H1 (cell line): Measurements from ENCODE around the gene TAP2. TPM values are rescaled to one million over a fixed set of nuclear protein-coding genes. Genes with fewer than 3 reads are reported as not detected.

Experiments used
- CTCF ChIA-PET: fragments of 300-600 bp; sonication (Branson Sonifier 250); formaldehyde crosslinking; loops from one replicate; lab custom pipeline; 2021; ENCODE audit not compliant: partially characterized antibody; lab: Charles Lee
- POLR2A ChIA-PET: fragments of 300-600 bp; sonication (Branson Sonifier 250); formaldehyde crosslinking; loops from one replicate; lab custom pipeline; 2021; ENCODE audit warnings: inconsistent platforms; ENCODE audit not compliant: partially characterized antibody; lab: Charles Lee
- DNase-seq, 2 experiments: peaks; one replicate each; pipeline versions ENCODE4 v3.0.0 to v3.0.0-alpha.2; 2010 to 2022; ENCODE audit warnings: low spot score in 2 of 2, low read depth in 1 of 2, mixed read lengths in 1 of 2
- FAIRE-seq: peaks from 2 replicates; lab custom pipeline; 2011; peaks lifted over from hg19 to GRCh38; lab: Jason Lieb, UNC
- H2AFZ ChIP-seq: 2 replicates; pipeline ENCODE4 v1.8.1; 2012; ENCODE audit warnings: low read length, inconsistent platforms
- H2AK5ac ChIP-seq: 2 replicates; pipeline ENCODE4 v1.6.1; 2013; ENCODE audit warnings: low read depth, low read length
- H2BK120ac ChIP-seq: replicated peaks from 2 replicates; pipeline ENCODE3; 2013; ENCODE audit warnings: low read depth, low read length, inconsistent platforms
- H2BK12ac ChIP-seq: 2 replicates; pipeline ENCODE4 v1.6.1; 2013; ENCODE audit warnings: low read depth, low read length
- H2BK15ac ChIP-seq: 2 replicates; pipeline ENCODE4 v1.6.1; 2013; ENCODE audit warnings: low read length
- H2BK20ac ChIP-seq: 2 replicates; pipeline ENCODE4 v1.6.1; 2013; ENCODE audit warnings: low read length
- H2BK5ac ChIP-seq: 2 replicates; pipeline ENCODE4 v1.6.1; 2013; ENCODE audit warnings: low read depth, low read length
- H3K14ac ChIP-seq: 2 replicates; pipeline ENCODE4 v1.6.1; 2013; ENCODE audit warnings: inconsistent platforms; ENCODE audit not compliant: insufficient read length
- H3K18ac ChIP-seq: 2 replicates; pipeline ENCODE4 v1.6.1; 2013; ENCODE audit warnings: low read length; ENCODE audit errors: extremely low read depth
- H3K23ac ChIP-seq: 2 replicates; pipeline ENCODE4 v1.6.1; 2013; ENCODE audit warnings: inconsistent platforms; ENCODE audit not compliant: insufficient read length
- H3K23me2 ChIP-seq: 2 replicates; pipeline ENCODE4 v1.6.1; 2013; ENCODE audit warnings: low read depth, low read length
- H3K27ac ChIP-seq: 2 replicates; pipeline ENCODE4 v1.6.1; 2011; ENCODE audit warnings: low read depth, low read length, inconsistent platforms
- H3K27me3 ChIP-seq, 4 experiments: replicated peaks in 1 of 4; 1 replicate in 1 of 4; 2 replicates in 3 of 4; pipeline versions ENCODE4 v1.6.1 to v1.8.1; 2011 to 2013; ENCODE audit warnings: low read length in 3 of 4, mild to moderate bottlenecking in 3 of 4, inconsistent platforms in 2 of 4, mixed read lengths in 2 of 4, moderate library complexity in 1 of 4; ENCODE audit not compliant: control insufficient read depth in 3 of 4, insufficient read depth in 3 of 4; ENCODE audit errors: extremely low read depth in 1 of 4
- H3K36me3 ChIP-seq, 4 experiments: 2 replicates each; pipeline versions ENCODE4 v1.6.1 to v1.8.1; 2011 to 2013; ENCODE audit warnings: mild to moderate bottlenecking in 4 of 4, low read length in 3 of 4, moderate library complexity in 2 of 4, control low read depth in 1 of 4, inconsistent platforms in 1 of 4; ENCODE audit not compliant: insufficient read depth in 4 of 4, control insufficient read depth in 2 of 4
- H3K4ac ChIP-seq: replicated peaks from 2 replicates; pipeline ENCODE3; 2013; ENCODE audit warnings: low read length, low read depth, mixed read lengths, inconsistent platforms; ENCODE audit not compliant: insufficient read length
- H3K4me1 ChIP-seq, 4 experiments: replicated peaks in 1 of 4; 1 replicate in 1 of 4; 2 replicates in 3 of 4; pipeline versions ENCODE4 v1.6.1 to v1.8.1; 2011 to 2013; ENCODE audit warnings: low read length in 3 of 4, inconsistent platforms in 2 of 4, mixed read lengths in 1 of 4; ENCODE audit not compliant: insufficient read depth in 4 of 4, control insufficient read depth in 3 of 4
- H3K4me2 ChIP-seq, 2 experiments: 2 replicates each; pipeline versions ENCODE4 v1.6.1 to v1.8.1; 2011 to 2013; ENCODE audit warnings: low read depth in 2 of 2, low read length in 2 of 2, control low read depth in 1 of 2, inconsistent platforms in 1 of 2, mild to moderate bottlenecking in 1 of 2; ENCODE audit not compliant: insufficient read depth in 1 of 2
- H3K4me3 ChIP-seq, 4 experiments: fragments of 200-600, 300-600 bp in 1 of 4; sonication (generic), shearing (Covaris generic), sonication (Bioruptor Twin) in 1 of 4; 2 replicates each; pipeline versions ENCODE4 v1.5.1 to v1.8.1; 2011 to 2016; ENCODE audit warnings: low read length in 4 of 4, low read depth in 3 of 4, control low read depth in 2 of 4, inconsistent platforms in 2 of 4, mild to moderate bottlenecking in 2 of 4, mixed read lengths in 1 of 4, moderate library complexity in 1 of 4; ENCODE audit not compliant: insufficient read depth in 2 of 4; ENCODE audit errors: extremely low read depth in 1 of 4
- H3K56ac ChIP-seq: replicated peaks from 2 replicates; pipeline ENCODE3; 2013; ENCODE audit warnings: low read depth, mild to moderate bottlenecking, mixed read lengths, low read length, inconsistent platforms; ENCODE audit not compliant: insufficient read length
- H3K79me1 ChIP-seq: 2 replicates; pipeline ENCODE4 v1.6.1; 2013; ENCODE audit warnings: low read depth, low read length, control low read depth
- H3K79me2 ChIP-seq, 2 experiments: 2 replicates each; pipeline versions ENCODE4 v1.6.1 to v1.8.1; 2012 to 2013; ENCODE audit warnings: low read length in 2 of 2, mild to moderate bottlenecking in 2 of 2, inconsistent platforms in 1 of 2; ENCODE audit not compliant: insufficient read depth in 2 of 2, control insufficient read depth in 1 of 2
- H3K9ac ChIP-seq, 4 experiments: replicated peaks in 1 of 4; 1 replicate in 1 of 4; 2 replicates in 3 of 4; pipeline versions ENCODE4 v1.6.1 to v1.8.1; 2011 to 2013; ENCODE audit warnings: low read depth in 3 of 4, low read length in 3 of 4, control low read depth in 2 of 4, mild to moderate bottlenecking in 2 of 4, moderate library complexity in 2 of 4, inconsistent platforms in 1 of 4; ENCODE audit errors: extremely low read depth in 1 of 4
- H3K9me3 ChIP-seq, 2 experiments: 2 replicates each; pipeline versions ENCODE4 v1.6.1 to v1.8.1; 2012 to 2013; ENCODE audit warnings: mild to moderate bottlenecking in 2 of 2, moderate library complexity in 2 of 2, control low read depth in 1 of 2, inconsistent platforms in 1 of 2, low read depth in 1 of 2, low read length in 1 of 2, mixed read lengths in 1 of 2; ENCODE audit not compliant: insufficient read depth in 2 of 2
- H4K20me1 ChIP-seq, 2 experiments: replicated peaks in 1 of 2; 2 replicates each; pipeline versions ENCODE3 to v1.8.1; 2011 to 2013; ENCODE audit warnings: inconsistent platforms in 2 of 2, low read length in 2 of 2, mild to moderate bottlenecking in 1 of 2; ENCODE audit not compliant: insufficient read depth in 2 of 2, control insufficient read depth in 1 of 2
- H4K5ac ChIP-seq: 2 replicates; pipeline ENCODE4 v1.6.1; 2013; ENCODE audit warnings: low read length, low read depth, mixed read lengths, inconsistent platforms; ENCODE audit not compliant: insufficient read length
- H4K8ac ChIP-seq: 2 replicates; pipeline ENCODE4 v1.8.0; 2013; ENCODE audit warnings: mild to moderate bottlenecking, moderate library complexity, low read length, inconsistent platforms; ENCODE audit not compliant: insufficient read depth; ENCODE audit errors: extremely low read depth
- H4K91ac ChIP-seq: replicated peaks from 2 replicates; pipeline ENCODE3; 2013; ENCODE audit warnings: low read length, mixed read lengths, inconsistent platforms; ENCODE audit not compliant: insufficient read length
- BRCA1 ChIP-seq: IDR thresholded peaks from 2 replicates; pipeline ENCODE4 v1.6.1; 2012; ENCODE audit warnings: low read depth, low read length, improper control_type of control experiment
- E2F6 ChIP-seq: IDR thresholded peaks from 2 replicates; pipeline ENCODE4 v1.6.1; 2012; ENCODE audit warnings: inconsistent platforms
- EGR1 ChIP-seq: IDR thresholded peaks from 2 replicates; pipeline ENCODE4 v1.6.1; 2011; ENCODE audit warnings: low read depth, low read length, borderline replicate concordance
- EP300 ChIP-seq, 2 experiments: IDR thresholded peaks; 1 replicate in 1 of 2; 2 replicates in 1 of 2; pipeline ENCODE4 v1.6.1; 2011 to 2012; ENCODE audit warnings: low read depth in 2 of 2, low read length in 2 of 2, mild to moderate bottlenecking in 2 of 2, borderline replicate concordance in 1 of 2, inconsistent platforms in 1 of 2, moderate library complexity in 1 of 2
- JUN ChIP-seq: IDR thresholded peaks from 2 replicates; pipeline ENCODE4 v1.6.1; 2011; ENCODE audit warnings: low read depth, mild to moderate bottlenecking, improper control_type of control experiment, low read length
- POLR2A ChIP-seq, 2 experiments: IDR thresholded peaks; 1 replicate in 1 of 2; 2 replicates in 1 of 2; pipeline ENCODE4 v1.6.1; 2011; ENCODE audit warnings: low read depth in 2 of 2, low read length in 2 of 2, mild to moderate bottlenecking in 2 of 2; ENCODE audit errors: control extremely low read depth in 1 of 2
- RBBP5 ChIP-seq: IDR thresholded peaks from 2 replicates; pipeline ENCODE4 v1.7.1; 2012; ENCODE audit warnings: low read depth, mild to moderate bottlenecking, inconsistent platforms, low read length, moderate library complexity, borderline replicate concordance
- RFX5 ChIP-seq: IDR thresholded peaks from 2 replicates; pipeline ENCODE4 v1.6.1; 2011; ENCODE audit warnings: low read depth, low read length, improper control_type of control experiment, borderline replicate concordance
- RNF2 ChIP-seq: fragments of 200-900, 300-1000 bp; sonication (generic); IDR thresholded peaks from 2 replicates; pipeline ENCODE4 v1.7.1; 2016; ENCODE audit warnings: borderline replicate concordance, low read depth, mild to moderate bottlenecking, antibody characterized with exemption, low read length; ENCODE audit not compliant: poor library complexity, severe bottlenecking; ENCODE audit errors: missing control alignments
- SRF ChIP-seq: IDR thresholded peaks from 2 replicates; pipeline ENCODE4 v1.6.1; 2011; ENCODE audit warnings: mild to moderate bottlenecking, low read depth, low read length, moderate library complexity
- TAF1 ChIP-seq: IDR thresholded peaks from 2 replicates; pipeline ENCODE4 v1.6.1; 2011; ENCODE audit warnings: mild to moderate bottlenecking, low read depth, low read length
- TCF12 ChIP-seq: IDR thresholded peaks from 2 replicates; pipeline ENCODE4 v1.6.1; 2011; ENCODE audit warnings: low read depth, mild to moderate bottlenecking, low read length
- YY1 ChIP-seq: IDR thresholded peaks from 2 replicates; pipeline ENCODE4 v1.6.1; 2011; ENCODE audit warnings: low read depth, mild to moderate bottlenecking, low read length
- WGBS, 2 experiments: shearing (Covaris generic) in 1 of 2; methylation state at CpG; one replicate each; pipeline versions ENCODE4 v1.1.6 to v1.1.7; 2013 to 2015; ENCODE audit warnings: low lambda C conversion rate in 2 of 2, mixed read lengths in 2 of 2, inconsistent platforms in 1 of 2, low coverage in 1 of 2, missing lambda C conversion rate in 1 of 2; ENCODE audit not compliant: insufficient replicate concordance in 2 of 2, insufficient coverage in 1 of 2, insufficient read length in 1 of 2; ENCODE audit errors: extremely low coverage in 1 of 2, missing lambda C conversion rate in 1 of 2; 5-methylcytosine and 5-hydroxymethylcytosine counted together
- polyA plus RNA-seq, 7 experiments: library from polyadenylated mRNA; depleted of rRNA in 3 of 7; stranded (reverse) in 5 of 7; unstranded in 2 of 7; fragments of >200 nt in 5 of 7; fragments of 200-250 nt in 2 of 7; gene quantifications; 1 replicate in 5 of 7; 2 replicates in 1 of 7; 4 replicates in 1 of 7; pipeline versions ENCODE4 v1.2.1 to v1.2.3, GENCODE V29; 2011 to 2013; ENCODE audit warnings: missing spikeins in 2 of 7, mixed read lengths in 2 of 7
- total RNA-seq: library from RNA; stranded (reverse); fragmentation: NEBNext Ultra II Directional; extraction: Animal tissue kit (Norgen Biotek cat#: 25700); gene quantifications from 2 replicates; pipeline ENCODE4 v1.2.1, GENCODE V29; 2021

TAP2 gene
- total and polyA plus RNA-seq, 2 of the 8 experiments (the other 6 are each of a cell fraction or from before 2014, with no cell fraction given): 11.3 to 27.2 TPM

GRCh38 chr6:32879691-32880090 is 41.2 kb upstream of the TAP2 start:
- Histone ChIP-seq H3K4ac (no peak overlapping the region), H3K79me1 (no peaks in the 10 kb centered on the region)
- no peak for TF ChIP-seq RFX5
- no peak for TF ChIP-seq TCF12
- TF ChIP-seq JUN: no peak
- no peak for TF ChIP-seq TAF1
- TF ChIP-seq YY1: no peak
- no peak for TF ChIP-seq RBBP5
- TF ChIP-seq BRCA1: no peak
- TF ChIP-seq EGR1: no peak
- no peak for TF ChIP-seq POLR2A (IDR thresholded peaks at IDR 0.05; ENCODE audit: control extremely low read depth in 1 of 2, low read depth in 2 of 2, low read length in 2 of 2)
- TF ChIP-seq EP300 (IDR thresholded peaks at IDR 0.05; ENCODE audit: borderline replicate concordance in 1 of 2, low read depth in 2 of 2, low read length in 2 of 2): no peak
- TF ChIP-seq RNF2: no peak
- no peak for TF ChIP-seq SRF
- no peak for TF ChIP-seq E2F6

More at GRCh38 chr6:32879691-32880090, 41.2 kb upstream of the TAP2 start:
- Histone ChIP-seq H2BK20ac (no peak overlapping the region), H3K79me2 (no peaks in the 10 kb centered on the region), H4K8ac (no peak overlapping the region), H3K4me1 (no peaks in the 10 kb centered on the region), H2BK120ac (no peak overlapping the region), H3K14ac (no peak overlapping the region), H4K20me1 (no peaks in the 10 kb centered on the region), H3K4me2 (no peak overlapping the region), H3K18ac (no peak overlapping the region), H3K23ac (no peak overlapping the region), H4K5ac (no peak overlapping the region), H2BK5ac (no peak overlapping the region), H4K91ac (no peak overlapping the region), H3K36me3 (no peaks in the 10 kb centered on the region), H2AFZ (no peak overlapping the region), H3K4me3 (no peak overlapping the region), H3K9me3 (no peaks in the 10 kb centered on the region), H2AK5ac (no peak overlapping the region), H3K23me2 (no peaks in the 10 kb centered on the region), H3K9ac (no peak overlapping the region), H3K27ac (no peak overlapping the region), H2BK12ac (no peak overlapping the region), H3K56ac (no peak overlapping the region), H3K27me3 (no peaks in the 10 kb centered on the region), H2BK15ac (no peak overlapping the region)
- no peak for DNase-seq
- ChIA-PET CTCF (interaction anchor here (0.9 to 2.6 kb wide), 5 partner anchors 11 to 68 kb away, joined by 3 to 20 read pairs (median 5); partner anchors contain the start of gene TAP2), POLR2A (interaction anchor here (2.7 kb wide), 1 partner anchor 90 kb away, joined by 7 read pairs; no protein-coding TSS in a partner anchor)
- FAIRE-seq: no peak
- WGBS, 2 experiments: 98% methylated on average over 35 of the region's 35 CpGs; no CpG with 5 or more reads in 1 of the 2 experiments
